Trophoblast cell (in vitro differentiated cells and primary cell): ENCODE measurements around the gene TP53AIP1.

Source experiments
- DNase-seq, 2 donors: peaks; one replicate each; pipeline ENCODE4 v3.0.0-alpha.2; 2016
- H2AFZ ChIP-seq: 2 replicates; pipeline ENCODE4 v1.6.1; 2013; ENCODE audit warnings: low read length, moderate library complexity, mild to moderate bottlenecking; ENCODE audit not compliant: insufficient read depth, poor library complexity
- H2AK5ac ChIP-seq: 2 replicates; pipeline ENCODE4 v1.6.1; 2013; ENCODE audit warnings: mild to moderate bottlenecking, low read length
- H2BK120ac ChIP-seq: 2 replicates; pipeline ENCODE4 v1.6.1; 2013; ENCODE audit warnings: low read length, mild to moderate bottlenecking, moderate library complexity; ENCODE audit not compliant: insufficient read depth, poor library complexity
- H2BK12ac ChIP-seq: 2 replicates; pipeline ENCODE4 v1.6.1; 2013; ENCODE audit warnings: mild to moderate bottlenecking, low read length, moderate library complexity
- H2BK5ac ChIP-seq: 2 replicates; pipeline ENCODE4 v1.6.1; 2013; ENCODE audit warnings: low read length, low read depth, moderate library complexity, mild to moderate bottlenecking; ENCODE audit not compliant: poor library complexity
- H3K14ac ChIP-seq: 2 replicates; pipeline ENCODE4 v1.6.1; 2013; ENCODE audit warnings: mild to moderate bottlenecking, low read length
- H3K18ac ChIP-seq: 2 replicates; pipeline ENCODE4 v1.6.1; 2013; ENCODE audit warnings: mild to moderate bottlenecking, low read length
- H3K23ac ChIP-seq: 2 replicates; pipeline ENCODE4 v1.6.1; 2013; ENCODE audit warnings: low read length
- H3K27ac ChIP-seq: 2 replicates; pipeline ENCODE4 v1.5.1; 2013; ENCODE audit warnings: low read depth, mild to moderate bottlenecking, inconsistent platforms, low read length, moderate library complexity
- H3K27me3 ChIP-seq: 2 replicates; pipeline ENCODE4 v1.6.1; 2013; ENCODE audit warnings: inconsistent platforms, mild to moderate bottlenecking, low read length, moderate library complexity; ENCODE audit not compliant: insufficient read depth
- H3K36me3 ChIP-seq, 2 experiments: 1 replicate in 1 of 2; 2 replicates in 1 of 2; pipeline ENCODE4 v1.6.1; 2013; ENCODE audit warnings: low read length in 2 of 2, mild to moderate bottlenecking in 2 of 2, moderate library complexity in 1 of 2; ENCODE audit not compliant: insufficient read depth in 2 of 2, control insufficient read depth in 1 of 2
- H3K4ac ChIP-seq: 2 replicates; pipeline ENCODE4 v1.6.1; 2013; ENCODE audit warnings: low read depth, mild to moderate bottlenecking, low read length, moderate library complexity
- H3K4me1 ChIP-seq, 2 experiments: 1 replicate in 1 of 2; 2 replicates in 1 of 2; pipeline ENCODE4 v1.6.1; 2013; ENCODE audit warnings: low read length in 2 of 2, mild to moderate bottlenecking in 2 of 2, moderate library complexity in 1 of 2; ENCODE audit not compliant: insufficient read depth in 2 of 2, control insufficient read depth in 1 of 2
- H3K4me2 ChIP-seq: 2 replicates; pipeline ENCODE4 v1.6.1; 2013; ENCODE audit warnings: inconsistent platforms, mild to moderate bottlenecking, low read length, moderate library complexity
- H3K4me3 ChIP-seq: 2 replicates; pipeline ENCODE4 v1.5.1; 2013; ENCODE audit warnings: mild to moderate bottlenecking, low read depth, low read length, inconsistent platforms
- H3K79me1 ChIP-seq: one replicate; pipeline ENCODE4 v1.6.1; 2013; ENCODE audit warnings: low read length
- H3K79me2 ChIP-seq: 2 replicates; pipeline ENCODE4 v1.6.1; 2013; ENCODE audit warnings: low read length, mild to moderate bottlenecking; ENCODE audit not compliant: control insufficient read depth, insufficient read depth, poor library complexity
- H3K9ac ChIP-seq: 2 replicates; pipeline ENCODE4 v1.6.1; 2013; ENCODE audit warnings: mild to moderate bottlenecking, low read length
- H3K9me3 ChIP-seq: 2 replicates; pipeline ENCODE4 v1.6.1; 2013; ENCODE audit warnings: low read depth, mild to moderate bottlenecking, control low read depth, inconsistent platforms, low read length; ENCODE audit not compliant: insufficient read depth
- H4K12ac ChIP-seq: 2 replicates; pipeline ENCODE4 v1.6.1; 2013; ENCODE audit warnings: low read depth, mild to moderate bottlenecking, low read length, moderate library complexity
- H4K8ac ChIP-seq: 2 replicates; pipeline ENCODE4 v1.6.1; 2013; ENCODE audit warnings: low read depth, mild to moderate bottlenecking, low read length, moderate library complexity
- H4K91ac ChIP-seq: one replicate; pipeline ENCODE4 v1.6.1; 2013; ENCODE audit warnings: low read depth, mild to moderate bottlenecking, low read length, moderate library complexity
- WGBS: extraction: QIAGEN DNeasy Blood & Tissue Kit; methylation state at CpG from one replicate; pipeline ENCODE4 v1.1.7; 2013; ENCODE audit warnings: missing lambda C conversion rate; ENCODE audit not compliant: insufficient read length, insufficient coverage; ENCODE audit errors: extremely low coverage; 5-methylcytosine and 5-hydroxymethylcytosine counted together

Gene TP53AIP1

GRCh38 chr11:128981254-128981653 lies 38.6 kb upstream of the TP53AIP1 start:
- DNase-seq, result no peak
- Histone ChIP-seq H3K9ac (no peak overlapping the region), H3K4me1 (no peaks in the 10 kb centered on the region)

GRCh38 chr11:128970598-128971190 lies 28.0 kb upstream of the TP53AIP1 start:
- Histone ChIP-seq H3K27me3 (no peaks in the 10 kb centered on the region), H4K8ac (no peak overlapping the region), H3K9me3 (no peaks in the 10 kb centered on the region), H3K4me3 (no peak overlapping the region), H3K4me1 (no peaks in the 10 kb centered on the region), H4K91ac (no peak overlapping the region), H3K27ac (no peak overlapping the region), H3K79me1 (no peaks in the 10 kb centered on the region), H3K36me3 (peaks cover 29 to 46% of the 10 kb centered on the region in 2 experiments), H2AK5ac (no peak overlapping the region), H2BK12ac (no peak overlapping the region), H2BK120ac (no peak overlapping the region), H3K18ac (no peak overlapping the region), H3K9ac (no peak overlapping the region), H4K12ac (no peak overlapping the region), H3K23ac (no peak overlapping the region), H3K14ac (no peak overlapping the region), H3K4ac (no peak overlapping the region), H3K79me2 (no peaks in the 10 kb centered on the region), H3K4me2 (no peak overlapping the region), H2AFZ (no peak overlapping the region), H2BK5ac (no peak overlapping the region)
- no CpG with 5 or more reads among the region's 13 CpGs for WGBS
- no peak for DNase-seq

More at GRCh38 chr11:128981254-128981653, 38.6 kb upstream of the TP53AIP1 start:
- Histone ChIP-seq H4K12ac (no peak overlapping the region), H3K4me3 (no peak overlapping the region), H3K14ac (no peak overlapping the region), H3K4ac (no peak overlapping the region), H2AK5ac (no peak overlapping the region), H4K8ac (no peak overlapping the region), H3K4me2 (no peak overlapping the region), H3K9me3 (no peaks in the 10 kb centered on the region), H3K79me1 (no peaks in the 10 kb centered on the region), H3K27me3 (no peaks in the 10 kb centered on the region), H3K18ac (no peak overlapping the region), H4K91ac (no peak overlapping the region), H3K27ac (no peak overlapping the region), H2AFZ (no peak overlapping the region), H3K23ac (no peak overlapping the region), H3K79me2 (no peaks in the 10 kb centered on the region), H2BK5ac (no peak overlapping the region), H2BK120ac (no peak overlapping the region), H3K36me3 (peaks cover 7 to 18% of the 10 kb centered on the region in 2 experiments), H2BK12ac (no peak overlapping the region)
- no CpG with 5 or more reads among the region's 7 CpGs for WGBS

- Histone ChIP-seq H3K27ac (no peak overlapping the region), H4K91ac (no peak overlapping the region), H2BK5ac (no peak overlapping the region), H3K18ac (no peak overlapping the region), H3K27me3 (no peaks in the 10 kb centered on the region), H4K12ac (no peak overlapping the region), H3K79me2 (no peaks in the 10 kb centered on the region), H2AK5ac (no peak overlapping the region), H3K23ac (no peak overlapping the region), H3K14ac (no peak overlapping the region), H3K79me1 (no peaks in the 10 kb centered on the region), H3K4me1 (no peaks in the 10 kb centered on the region), H3K4me3 (no peak overlapping the region), H2BK12ac (no peak overlapping the region), H4K8ac (no peak overlapping the region), H2AFZ (no peak overlapping the region), H3K4me2 (no peak overlapping the region), H3K9ac (no peak overlapping the region), H3K9me3 (no peaks in the 10 kb centered on the region), H2BK120ac (no peak overlapping the region), H3K36me3 (peaks cover 29 to 38% of the 10 kb centered on the region in 2 experiments), H3K4ac (no peak overlapping the region)
- DNase-seq, result no peak
- no CpG with 5 or more reads among the region's 9 CpGs for WGBS
Observed at GRCh38 chr11:128968916-128969315, 26.2 kb upstream of the TP53AIP1 start.

- Histone ChIP-seq H4K91ac (no peak overlapping the region), H3K36me3 (peaks cover 25 to 31% of the 10 kb centered on the region in 2 experiments), H3K4ac (no peak overlapping the region), H2BK120ac (no peak overlapping the region), H3K23ac (no peak overlapping the region), H3K27ac (no peak overlapping the region), H4K8ac (no peak overlapping the region), H2BK12ac (no peak overlapping the region), H3K18ac (no peak overlapping the region), H3K14ac (no peak overlapping the region), H3K4me2 (no peak overlapping the region), H3K4me1 (no peaks in the 10 kb centered on the region), H3K4me3 (no peak overlapping the region), H2BK5ac (no peak overlapping the region), H2AK5ac (no peak overlapping the region), H3K9me3 (no peaks in the 10 kb centered on the region), H2AFZ (no peak overlapping the region), H4K12ac (no peak overlapping the region), H3K79me2 (no peaks in the 10 kb centered on the region), H3K27me3 (no peaks in the 10 kb centered on the region), H3K9ac (no peak overlapping the region), H3K79me1 (no peaks in the 10 kb centered on the region)
- WGBS, result no CpG with 5 or more reads among the region's 6 CpGs
- DNase-seq, result no peak
Observed at GRCh38 chr11:128967578-128967977, 24.9 kb upstream of the TP53AIP1 start.
